Measurements from ENCODE around the gene GP1BA. TPM values are rescaled to one million over a fixed set of nuclear protein-coding genes. Genes with fewer than 3 reads are reported as not detected.

Gene GP1BA
- total RNA-seq, 3 donors from 2014 or later: 0.21 to 0.49 (median 0.25) TPM

DNA sequence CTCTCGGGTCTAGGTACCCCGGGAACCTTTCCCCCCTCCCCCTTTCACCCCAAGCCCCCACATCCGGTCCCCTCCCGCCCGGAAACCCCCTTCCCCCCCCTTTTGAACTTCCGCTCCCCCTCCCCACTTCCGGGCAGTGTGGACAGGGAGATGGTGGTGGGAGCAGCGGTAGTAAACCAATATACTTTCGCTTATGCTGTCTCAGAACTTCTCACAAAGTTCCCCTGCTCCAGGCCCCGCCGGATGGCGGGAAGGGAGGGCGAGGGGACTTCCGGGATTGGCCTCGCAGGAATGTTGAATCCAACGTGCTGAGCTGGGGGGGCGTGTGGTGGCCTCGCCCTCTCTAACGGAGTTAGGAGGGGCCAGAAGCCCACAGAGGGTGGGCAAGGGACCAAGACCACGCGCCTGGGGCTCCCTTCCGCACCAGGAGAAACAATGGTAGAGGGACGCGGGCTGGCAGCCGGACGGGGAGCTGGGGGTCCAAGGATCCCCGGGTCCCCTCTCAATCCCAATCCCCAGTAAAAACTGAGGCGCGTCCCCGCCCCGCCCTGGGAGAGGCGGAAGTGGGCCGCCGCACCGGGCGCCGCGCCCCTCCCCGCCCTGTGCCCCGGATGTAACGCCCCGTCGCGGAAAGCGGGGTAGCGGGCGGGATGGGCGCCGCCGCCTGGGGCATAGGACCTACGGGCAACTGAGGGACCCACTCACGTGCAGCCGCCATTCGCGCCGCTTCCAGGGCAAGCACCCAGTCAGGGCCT lies 15.5 kb downstream of the GP1BA start:
- H3K36me3 Mint-ChIP-seq (ENCODE audit: insufficient read depth): peaks cover 33% of the 10 kb centered on the region

DNA sequence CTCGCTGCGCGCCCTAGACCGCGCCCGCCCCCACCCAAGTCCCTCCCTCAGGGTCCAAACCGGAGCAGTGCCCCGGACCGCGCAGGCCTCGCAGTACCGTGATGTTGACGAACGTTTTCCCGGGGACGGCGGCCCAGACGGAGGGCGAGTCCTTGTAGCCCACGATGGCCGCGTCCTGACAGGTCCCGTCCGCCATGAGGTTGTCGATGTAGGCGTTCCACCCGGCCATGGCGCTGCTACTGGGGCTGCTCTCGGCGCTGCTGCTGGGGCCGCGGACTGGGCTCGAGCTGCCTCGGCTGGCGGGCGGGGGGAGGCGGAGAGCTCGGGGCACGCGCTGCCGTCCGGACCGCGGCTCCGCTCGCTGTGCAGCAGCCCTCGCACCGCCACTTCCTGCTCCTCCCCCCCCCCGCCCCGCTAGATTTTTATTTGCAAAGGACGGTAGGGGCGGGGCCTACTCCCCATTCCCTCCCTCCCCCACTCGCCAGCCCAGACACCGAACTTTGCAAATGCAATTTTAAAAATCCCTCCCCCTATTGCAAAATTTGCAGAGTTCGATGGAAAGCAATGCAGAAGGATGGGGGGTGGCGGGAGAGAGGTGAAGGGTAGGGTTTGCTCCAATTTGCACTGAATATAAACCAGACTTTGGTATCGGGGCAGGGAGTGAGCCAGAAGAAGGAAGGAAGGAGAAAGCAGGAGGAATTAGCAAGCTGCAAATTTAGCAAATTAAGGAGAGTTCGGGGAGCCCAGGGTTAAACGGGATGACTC lies 16.3 kb downstream of the GP1BA start, which contains the start of gene PFN1:
TSS of gene PFN1 (minus strand) at position 365 of the 765 bp plus-strand sequence. CDS start at position 229, 136 bp downstream.
- peak; percentile 49 to 51 for ATAC-seq
- Mint-ChIP-seq H3K4me3 (peak within 1 kb of the TSS; percentile 94), H3K27me3 (ENCODE audit: low read depth) (no peaks in the 10 kb centered on the region), H3K36me3 (ENCODE audit: insufficient read depth) (peaks cover 29% of the 10 kb centered on the region), H3K4me1 (ENCODE audit: low read depth) (peaks cover 43% of the 10 kb centered on the region), H3K9me3 (no peaks in the 10 kb centered on the region)
- peak; percentile 88 for DNase-seq

More for the DNA sequence above, 15.5 kb downstream of the GP1BA start:
- ATAC-seq: peak; percentile 27 to 29
- Mint-ChIP-seq H3K9me3 (no peaks in the 10 kb centered on the region), H3K4me3 (peak overlapping the region; percentile 94), H3K27me3 (ENCODE audit: low read depth) (no peaks in the 10 kb centered on the region), H3K4me1 (ENCODE audit: low read depth) (peaks cover 51% of the 10 kb centered on the region)
- DNase-seq: peak; percentile 59

DNA sequence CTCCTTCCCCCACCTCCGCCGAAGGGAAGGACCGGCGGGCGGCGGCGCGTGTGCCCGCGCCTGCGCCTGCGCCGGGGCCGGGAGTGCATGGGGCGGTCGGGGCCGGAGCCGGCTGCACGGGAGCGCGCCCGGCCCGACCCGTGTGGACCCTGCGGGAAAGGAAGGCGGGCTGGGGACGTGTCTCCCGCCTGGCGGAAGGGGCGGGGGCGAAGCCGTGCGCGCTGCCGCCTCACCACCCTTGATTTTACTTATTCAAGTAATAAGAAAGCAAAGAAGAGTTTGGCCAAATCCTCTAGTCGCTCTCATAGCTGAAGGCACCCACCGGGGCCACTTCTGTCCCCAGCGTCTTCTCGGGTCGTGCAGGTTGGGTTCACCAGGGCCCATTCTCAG lies 16.8 kb downstream of the GP1BA start:
- Mint-ChIP-seq H3K36me3 (ENCODE audit: insufficient read depth) (peaks cover 28% of the 10 kb centered on the region), H3K4me3 (peak overlapping the region; percentile 94), H3K9me3 (no peaks in the 10 kb centered on the region), H3K27me3 (ENCODE audit: low read depth) (no peaks in the 10 kb centered on the region), H3K4me1 (ENCODE audit: low read depth) (peaks cover 37% of the 10 kb centered on the region)
- DNase-seq (peak; percentile 55), ATAC-seq (peak; percentile 44 to 47)

DNA sequence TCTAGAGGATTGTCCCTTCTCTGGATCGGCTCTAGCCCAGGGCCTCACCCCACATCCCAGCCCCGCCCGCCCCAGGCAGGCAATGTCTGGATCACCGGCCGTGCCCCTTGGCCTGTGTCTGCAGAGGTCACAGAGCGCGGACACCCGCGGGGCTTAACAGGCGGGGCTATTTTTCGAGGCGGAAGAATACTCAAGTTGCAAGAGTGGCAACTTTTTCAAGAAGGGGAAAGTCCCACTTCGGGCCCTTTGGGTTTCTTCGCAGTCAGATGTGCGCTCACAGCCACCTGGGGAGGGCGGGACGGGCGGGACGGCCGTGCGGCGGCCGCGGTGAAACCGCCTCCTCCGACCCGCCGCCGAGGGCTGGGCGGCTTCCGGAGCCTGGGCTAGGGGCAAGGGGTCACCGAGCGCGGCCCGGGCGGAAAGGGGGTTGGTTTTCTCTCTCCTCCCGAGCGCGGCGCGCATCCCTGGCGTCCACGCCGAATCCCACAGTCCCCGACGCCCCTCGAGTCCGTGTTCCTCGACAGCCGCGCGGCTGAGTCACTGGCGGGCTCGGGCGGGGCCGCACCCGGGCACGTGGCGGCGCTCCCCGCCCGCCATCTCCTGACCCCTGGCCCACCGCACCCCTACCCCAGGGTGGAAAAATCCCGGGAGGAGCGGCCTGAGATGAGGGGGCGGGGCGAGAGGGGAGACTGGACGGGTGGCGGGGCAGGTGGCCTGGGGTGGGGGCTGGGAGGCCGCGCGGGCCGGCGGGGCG lies 17.4 kb downstream of the GP1BA start:
- peak; percentile 36 to 44 for ATAC-seq
- Mint-ChIP-seq H3K9me3 (no peaks in the 10 kb centered on the region), H3K27me3 (ENCODE audit: low read depth) (no peaks in the 10 kb centered on the region), H3K4me3 (peak overlapping the region; percentile 94), H3K4me1 (ENCODE audit: low read depth) (peaks cover 32% of the 10 kb centered on the region), H3K36me3 (ENCODE audit: insufficient read depth) (peaks cover 24% of the 10 kb centered on the region)
- peak; percentile 71 for DNase-seq

DNA sequence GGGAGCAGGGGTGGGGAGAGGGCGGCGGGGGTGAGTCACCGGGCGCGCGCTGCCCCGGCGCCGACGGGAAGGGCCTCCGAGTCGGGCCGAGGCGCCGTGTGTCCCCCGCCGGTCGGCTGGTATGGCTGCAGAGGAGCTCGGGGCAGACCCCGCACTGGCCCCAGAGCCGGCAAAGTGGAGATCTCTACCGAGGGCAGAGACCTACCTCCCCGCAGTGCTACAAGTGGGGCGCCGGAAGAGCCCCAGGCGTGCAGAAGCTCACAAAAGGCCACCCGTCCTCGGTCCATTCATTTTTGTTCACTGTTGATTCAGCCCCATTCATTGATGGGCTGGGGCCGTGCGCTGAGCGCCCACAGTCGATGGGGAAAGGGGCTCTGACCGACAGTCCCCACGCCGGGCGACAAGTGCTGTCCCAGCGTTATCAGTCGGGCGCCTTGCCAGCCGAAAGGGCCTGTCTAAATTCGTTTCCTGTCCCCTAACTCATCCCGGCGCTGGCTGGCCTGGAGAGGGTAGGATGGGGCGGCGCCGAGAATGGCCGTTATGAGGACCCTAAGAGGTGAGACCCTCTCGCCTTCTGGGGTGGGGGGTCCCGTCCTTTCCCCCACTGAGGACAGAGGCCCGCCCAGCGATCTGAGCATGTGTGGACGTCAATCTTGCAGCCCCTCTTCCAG lies 18.1 kb downstream of the GP1BA start:
- Mint-ChIP-seq H3K9me3 (no peaks in the 10 kb centered on the region), H3K27me3 (ENCODE audit: low read depth) (no peaks in the 10 kb centered on the region), H3K4me3 (peak overlapping the region; percentile 86), H3K4me1 (ENCODE audit: low read depth) (peaks cover 25% of the 10 kb centered on the region), H3K36me3 (ENCODE audit: insufficient read depth) (peaks cover 18% of the 10 kb centered on the region)
- ATAC-seq (peak; percentile 17 to 21), DNase-seq (peak; percentile 65)

DNA sequence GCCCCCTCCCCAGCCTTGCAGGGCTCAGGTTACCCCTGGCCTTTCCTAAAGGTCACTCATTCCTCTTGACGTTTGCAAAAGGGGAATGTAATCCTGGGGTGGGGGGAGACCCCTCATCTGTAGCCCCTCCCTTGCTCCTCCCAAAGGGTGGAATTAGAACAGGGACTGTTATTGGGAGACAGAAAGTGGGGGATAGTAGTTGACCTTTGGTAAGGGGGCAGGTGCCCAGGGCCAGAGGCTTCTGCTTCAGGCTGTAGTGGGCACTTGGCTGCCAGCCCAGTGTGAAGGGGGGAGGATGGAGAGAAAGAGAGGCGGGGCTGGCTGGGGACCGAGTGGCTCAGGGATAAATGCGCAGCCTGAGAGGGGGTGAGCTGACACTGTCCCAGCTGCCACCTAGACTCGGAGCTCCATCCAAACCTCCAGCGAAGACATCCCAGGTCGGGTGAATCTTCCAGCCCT lies 18.7 kb downstream of the GP1BA start, which contains the start of gene ENO3:
TSS of gene ENO3 (plus strand) at position 374 of the 459 bp plus-strand sequence. CDS start 711 bp downstream, outside the sequence.
- peaks cover 19% of the 10 kb centered on the region for H3K4me1 Mint-ChIP-seq (ENCODE audit: low read depth)
- H3K36me3 Mint-ChIP-seq (ENCODE audit: insufficient read depth): peaks cover 12% of the 10 kb centered on the region
- H3K4me3 Mint-ChIP-seq: peak within 1 kb of the TSS; percentile 86
- no peaks in the 10 kb centered on the region for H3K9me3 Mint-ChIP-seq
- DNase-seq: no peak
- no peak for ATAC-seq
- H3K27me3 Mint-ChIP-seq (ENCODE audit: low read depth): no peaks in the 10 kb centered on the region

DNA sequence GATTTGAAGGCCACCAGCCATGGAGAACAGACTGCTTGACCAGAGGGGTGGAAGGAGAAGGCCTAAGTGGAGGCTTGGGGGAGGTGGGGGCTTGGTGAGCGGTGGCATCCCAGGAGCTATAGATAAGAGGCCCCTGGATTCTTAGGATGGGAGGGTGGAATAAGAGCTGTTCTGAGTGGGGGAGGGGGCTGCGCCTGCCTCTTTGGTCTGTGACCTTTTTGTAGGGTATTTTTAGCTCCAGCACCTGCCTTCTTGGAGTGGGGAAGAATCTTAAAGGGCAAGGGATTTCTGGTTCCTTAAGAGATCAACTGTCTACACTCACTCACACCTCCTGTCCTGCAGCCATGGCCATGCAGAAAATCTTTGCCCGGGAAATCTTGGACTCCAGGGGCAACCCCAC lies 19.4 kb downstream of the GP1BA start:
- peak overlapping the region; percentile 86 for H3K4me3 Mint-ChIP-seq
- ATAC-seq: no peak
- peaks cover 20% of the 10 kb centered on the region for H3K4me1 Mint-ChIP-seq (ENCODE audit: low read depth)
- H3K9me3 Mint-ChIP-seq: no peaks in the 10 kb centered on the region
- H3K27me3 Mint-ChIP-seq (ENCODE audit: low read depth): no peaks in the 10 kb centered on the region
- no peak for DNase-seq
- H3K36me3 Mint-ChIP-seq (ENCODE audit: insufficient read depth): peaks cover 7% of the 10 kb centered on the region

DNA sequence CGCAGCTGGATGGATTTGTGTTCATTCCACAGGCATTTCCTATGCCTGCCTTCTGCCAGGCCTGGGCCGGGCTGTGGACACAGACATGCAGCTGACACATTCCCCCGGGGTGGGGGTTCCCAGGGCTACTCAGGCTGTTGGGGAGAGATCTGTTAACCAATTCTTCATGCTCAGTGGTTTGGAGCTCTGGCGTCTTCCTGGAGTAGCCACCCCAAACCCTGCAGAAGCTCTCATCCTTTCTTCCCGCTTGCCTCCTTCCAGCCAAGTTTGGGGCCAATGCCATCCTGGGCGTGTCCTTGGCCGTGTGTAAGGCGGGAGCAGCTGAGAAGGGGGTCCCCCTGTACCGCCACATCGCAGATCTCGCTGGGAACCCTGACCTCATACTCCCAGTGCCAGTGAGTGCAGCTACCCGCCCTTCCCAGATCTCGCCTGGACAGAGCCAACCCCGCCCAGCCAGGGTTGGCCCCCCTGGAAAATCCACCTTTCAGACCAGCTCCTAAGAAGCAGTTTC lies 21.4 kb downstream of the GP1BA start:
- no peak for DNase-seq
- no peaks in the 10 kb centered on the region for H3K27me3 Mint-ChIP-seq (ENCODE audit: low read depth)
- H3K4me3 Mint-ChIP-seq: no peak overlapping the region
- no peak for ATAC-seq
- no peaks in the 10 kb centered on the region for H3K9me3 Mint-ChIP-seq
- H3K4me1 Mint-ChIP-seq (ENCODE audit: low read depth): peaks cover 19% of the 10 kb centered on the region
- H3K36me3 Mint-ChIP-seq (ENCODE audit: insufficient read depth): no peaks in the 10 kb centered on the region

DNA sequence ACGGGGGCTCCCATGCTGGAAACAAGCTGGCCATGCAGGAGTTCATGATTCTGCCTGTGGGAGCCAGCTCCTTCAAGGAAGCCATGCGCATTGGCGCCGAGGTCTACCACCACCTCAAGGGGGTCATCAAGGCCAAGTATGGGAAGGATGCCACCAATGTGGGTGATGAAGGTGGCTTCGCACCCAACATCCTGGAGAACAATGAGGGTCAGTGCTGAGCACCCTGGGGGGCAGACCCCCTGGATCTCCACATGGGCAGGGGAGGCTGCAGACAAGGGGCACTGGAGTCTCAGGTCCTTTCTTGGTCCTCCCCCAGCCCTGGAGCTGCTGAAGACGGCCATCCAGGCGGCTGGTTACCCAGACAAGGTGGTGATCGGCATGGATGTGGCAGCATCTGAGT lies 23.0 kb downstream of the GP1BA start:
- Mint-ChIP-seq H3K4me1 (ENCODE audit: low read depth) (peaks cover 19% of the 10 kb centered on the region), H3K9me3 (no peaks in the 10 kb centered on the region), H3K4me3 (no peak overlapping the region), H3K36me3 (ENCODE audit: insufficient read depth) (peaks cover 11% of the 10 kb centered on the region), H3K27me3 (ENCODE audit: low read depth) (no peaks in the 10 kb centered on the region)
- DNase-seq (no peak), ATAC-seq (no peak)

DNA sequence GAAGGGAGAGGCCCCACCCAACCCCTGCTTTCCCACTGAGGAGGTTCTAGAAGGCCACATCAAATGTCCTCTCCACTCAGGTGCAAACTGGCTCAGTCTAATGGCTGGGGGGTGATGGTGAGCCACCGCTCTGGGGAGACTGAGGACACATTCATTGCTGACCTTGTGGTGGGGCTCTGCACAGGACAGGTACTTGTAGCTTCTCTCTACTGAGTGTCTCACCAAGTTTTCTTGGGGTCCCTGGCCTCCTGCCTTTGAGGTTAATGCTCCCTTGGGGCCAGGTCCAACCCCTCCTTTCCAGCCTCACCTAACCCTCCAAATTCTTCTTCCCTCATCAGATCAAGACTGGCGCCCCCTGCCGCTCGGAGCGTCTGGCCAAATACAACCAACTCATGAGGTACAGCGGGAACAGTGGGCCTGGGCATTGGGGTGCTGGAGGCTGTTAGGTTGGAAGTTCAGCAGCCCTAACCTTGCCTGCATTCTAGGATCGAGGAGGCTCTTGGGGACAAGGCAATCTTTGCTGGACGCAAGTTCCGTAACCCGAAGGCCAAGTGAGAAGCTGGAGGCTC lies 24.5 kb downstream of the GP1BA start:
- Mint-ChIP-seq H3K4me1 (ENCODE audit: low read depth) (peaks cover 7% of the 10 kb centered on the region), H3K27me3 (ENCODE audit: low read depth) (no peaks in the 10 kb centered on the region), H3K4me3 (no peak overlapping the region), H3K36me3 (ENCODE audit: insufficient read depth) (peaks cover 16% of the 10 kb centered on the region), H3K9me3 (no peaks in the 10 kb centered on the region)
- peak in 1 of 2 donors; percentile 40 for ATAC-seq
- peak; percentile 44 for DNase-seq

DNA sequence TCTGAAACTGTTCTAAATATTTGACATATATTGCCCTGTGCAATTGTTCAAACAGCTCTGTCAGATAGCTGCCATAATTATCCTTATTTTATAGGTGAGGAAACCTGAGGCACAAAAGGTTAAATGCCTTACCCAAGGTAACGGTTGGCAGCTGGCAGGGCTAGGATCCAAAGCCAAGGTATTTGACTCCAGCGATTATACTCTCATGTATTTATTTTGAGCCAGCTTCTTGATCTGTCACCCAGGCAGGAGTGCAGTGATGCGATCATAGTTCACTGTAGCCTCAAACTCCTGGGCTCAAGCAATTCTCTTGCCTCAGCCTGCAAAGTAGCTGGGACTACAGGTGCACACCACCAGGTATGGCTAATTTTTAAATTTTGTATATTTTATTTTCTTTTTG lies 26.0 kb downstream of the GP1BA start:
- DNase-seq: no peak
- H3K27me3 Mint-ChIP-seq (ENCODE audit: low read depth): no peaks in the 10 kb centered on the region
- peaks cover 18% of the 10 kb centered on the region for H3K36me3 Mint-ChIP-seq (ENCODE audit: insufficient read depth)
- ATAC-seq: no peak
- peaks cover 7% of the 10 kb centered on the region for H3K4me1 Mint-ChIP-seq (ENCODE audit: low read depth)
- H3K4me3 Mint-ChIP-seq: no peak overlapping the region
- no peaks in the 10 kb centered on the region for H3K9me3 Mint-ChIP-seq

DNA sequence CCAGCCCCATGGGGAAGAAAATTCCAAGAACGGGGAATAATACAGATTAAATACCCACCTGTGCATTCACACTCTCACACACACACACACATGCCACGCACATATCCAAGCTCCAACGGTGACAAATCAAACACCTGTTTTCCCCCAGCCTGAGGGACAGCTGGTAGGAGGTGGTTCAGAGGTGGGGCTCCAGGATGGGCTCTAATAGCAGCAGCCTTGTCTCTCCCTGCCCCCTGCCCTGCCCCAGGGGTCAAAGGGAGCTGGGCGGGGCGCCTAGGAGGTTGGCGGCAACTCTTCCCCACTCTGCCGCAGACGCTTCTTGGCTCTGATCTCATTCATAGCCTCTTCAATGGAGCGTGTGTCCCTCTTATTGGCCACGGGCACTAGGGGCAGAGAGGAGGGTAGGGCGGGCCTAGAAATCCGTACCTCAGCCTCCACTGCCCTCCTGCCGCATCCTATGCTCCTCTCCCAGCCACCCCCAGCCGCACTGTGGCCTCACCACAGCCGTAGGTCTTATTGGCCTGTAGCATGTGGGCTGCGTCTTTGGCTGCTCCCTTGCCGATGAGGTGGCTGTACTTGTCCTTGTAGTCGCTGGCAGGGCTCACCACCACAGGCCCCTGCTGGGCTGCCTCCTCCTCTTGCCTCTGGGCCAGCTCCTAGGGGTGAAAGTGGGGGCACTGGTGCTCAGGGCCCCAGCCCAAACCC lies 27.3 kb downstream of the GP1BA start:
- H3K4me1 Mint-ChIP-seq (ENCODE audit: low read depth): peaks cover 7% of the 10 kb centered on the region
- no peak for DNase-seq
- H3K4me3 Mint-ChIP-seq: no peak overlapping the region
- no peaks in the 10 kb centered on the region for H3K27me3 Mint-ChIP-seq (ENCODE audit: low read depth)
- peaks cover 18% of the 10 kb centered on the region for H3K36me3 Mint-ChIP-seq (ENCODE audit: insufficient read depth)
- no peaks in the 10 kb centered on the region for H3K9me3 Mint-ChIP-seq
- no peak for ATAC-seq
